Endothelial cell (in vitro differentiated cells): ENCODE data around the gene PPARGC1A. TPM values are rescaled to one million over a fixed set of nuclear protein-coding genes. Genes with fewer than 3 reads are reported as not detected.

Experiments
- DNase-seq: peaks from one replicate; pipeline ENCODE4 v3.0.0; 2021; ENCODE audit warnings: low spot score
- H3K27ac Mint-ChIP-seq: one replicate; pipeline ENCODE4 v1.8.0; 2021; ENCODE audit warnings: mixed read lengths, inconsistent platforms; ENCODE audit not compliant: unreplicated experiment
- H3K27me3 Mint-ChIP-seq: one replicate; pipeline ENCODE4 v1.8.0; 2021; ENCODE audit warnings: mild to moderate bottlenecking, moderate library complexity, mixed read lengths, inconsistent platforms; ENCODE audit not compliant: unreplicated experiment
- H3K36me3 Mint-ChIP-seq: one replicate; pipeline ENCODE4 v1.8.0; 2021; ENCODE audit warnings: mild to moderate bottlenecking, low read depth, mixed read lengths, inconsistent platforms; ENCODE audit not compliant: unreplicated experiment
- H3K4me1 Mint-ChIP-seq: one replicate; pipeline ENCODE4 v1.8.0; 2021; ENCODE audit warnings: mild to moderate bottlenecking, mixed read lengths, inconsistent platforms; ENCODE audit not compliant: unreplicated experiment
- H3K4me3 Mint-ChIP-seq: one replicate; pipeline ENCODE4 v1.8.0; 2021; ENCODE audit warnings: mild to moderate bottlenecking, mixed read lengths, inconsistent platforms; ENCODE audit not compliant: unreplicated experiment
- H3K9me3 Mint-ChIP-seq: one replicate; pipeline ENCODE4 v1.8.0; 2021; ENCODE audit warnings: mixed read lengths, inconsistent platforms; ENCODE audit not compliant: unreplicated experiment
- total RNA-seq: library from RNA; stranded (reverse); fragmentation: NEBNext Ultra II Directional; extraction: Animal tissue kit (Norgen Biotek cat#: 25700); gene quantifications from one replicate; pipeline ENCODE4 v1.2.1, GENCODE V29; 2021; ENCODE audit not compliant: unreplicated experiment
- TF ChIP-seq, protein P1 (sequence below): fragments of 200-600 bp; sonication (generic); IDR thresholded peaks from one replicate; pipeline ENCODE4 v1.5.0; 2021; ENCODE audit warnings: antibody characterized with exemption; ENCODE audit not compliant: unreplicated experiment

Gene PPARGC1A
- total RNA-seq, 1 donor from 2014 or later, result 11.4 TPM

DNA sequence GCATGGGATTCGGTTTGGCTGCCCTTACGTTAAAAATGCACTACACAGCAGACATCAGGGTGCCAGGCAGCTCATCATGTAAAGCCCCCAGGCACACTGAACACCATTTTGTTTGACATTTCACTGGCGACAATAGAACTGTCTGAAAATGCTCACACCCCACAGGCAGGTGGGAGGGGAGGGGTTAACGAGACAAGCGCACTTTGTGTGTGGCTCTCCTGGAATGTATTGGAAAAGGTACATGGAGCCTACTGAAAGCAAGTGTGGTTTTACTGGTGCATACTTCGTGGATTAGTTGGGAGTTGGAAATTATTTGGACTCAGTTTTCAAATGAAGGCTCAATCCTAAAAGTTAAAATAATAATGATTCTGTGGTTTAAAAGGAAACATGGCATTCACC is 31.6 kb upstream of the PPARGC1A start:
- Mint-ChIP-seq H3K27ac (no peak overlapping the region), H3K36me3 (no peaks in the 10 kb centered on the region), H3K9me3 (no peaks in the 10 kb centered on the region), H3K4me3 (no peak overlapping the region), H3K4me1 (no peaks in the 10 kb centered on the region), H3K27me3 (peaks cover 1% of the 10 kb centered on the region)
- TF ChIP-seq, protein P1, sequence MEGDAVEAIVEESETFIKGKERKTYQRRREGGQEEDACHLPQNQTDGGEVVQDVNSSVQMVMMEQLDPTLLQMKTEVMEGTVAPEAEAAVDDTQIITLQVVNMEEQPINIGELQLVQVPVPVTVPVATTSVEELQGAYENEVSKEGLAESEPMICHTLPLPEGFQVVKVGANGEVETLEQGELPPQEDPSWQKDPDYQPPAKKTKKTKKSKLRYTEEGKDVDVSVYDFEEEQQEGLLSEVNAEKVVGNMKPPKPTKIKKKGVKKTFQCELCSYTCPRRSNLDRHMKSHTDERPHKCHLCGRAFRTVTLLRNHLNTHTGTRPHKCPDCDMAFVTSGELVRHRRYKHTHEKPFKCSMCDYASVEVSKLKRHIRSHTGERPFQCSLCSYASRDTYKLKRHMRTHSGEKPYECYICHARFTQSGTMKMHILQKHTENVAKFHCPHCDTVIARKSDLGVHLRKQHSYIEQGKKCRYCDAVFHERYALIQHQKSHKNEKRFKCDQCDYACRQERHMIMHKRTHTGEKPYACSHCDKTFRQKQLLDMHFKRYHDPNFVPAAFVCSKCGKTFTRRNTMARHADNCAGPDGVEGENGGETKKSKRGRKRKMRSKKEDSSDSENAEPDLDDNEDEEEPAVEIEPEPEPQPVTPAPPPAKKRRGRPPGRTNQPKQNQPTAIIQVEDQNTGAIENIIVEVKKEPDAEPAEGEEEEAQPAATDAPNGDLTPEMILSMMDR, result no peak
- no peak for DNase-seq

GRCh38 chr4:23920716-23921446 is 31.0 kb upstream of the PPARGC1A start:
- no peaks in the 10 kb centered on the region for H3K27me3 Mint-ChIP-seq
- no peaks in the 10 kb centered on the region for H3K36me3 Mint-ChIP-seq
- TF ChIP-seq, protein P1, result no peak
- no peaks in the 10 kb centered on the region for H3K4me1 Mint-ChIP-seq
- H3K27ac Mint-ChIP-seq, result no peak overlapping the region
- no peak for DNase-seq
- H3K4me3 Mint-ChIP-seq, result no peak overlapping the region
- no peaks in the 10 kb centered on the region for H3K9me3 Mint-ChIP-seq

GRCh38 chr4:23920296-23920695 is 30.4 kb upstream of the PPARGC1A start:
- Mint-ChIP-seq H3K27me3 (no peaks in the 10 kb centered on the region), H3K4me3 (no peak overlapping the region), H3K36me3 (no peaks in the 10 kb centered on the region), H3K4me1 (no peaks in the 10 kb centered on the region), H3K9me3 (no peaks in the 10 kb centered on the region), H3K27ac (no peak overlapping the region)
- no peak for DNase-seq
- TF ChIP-seq, protein P1, result no peak

DNA sequence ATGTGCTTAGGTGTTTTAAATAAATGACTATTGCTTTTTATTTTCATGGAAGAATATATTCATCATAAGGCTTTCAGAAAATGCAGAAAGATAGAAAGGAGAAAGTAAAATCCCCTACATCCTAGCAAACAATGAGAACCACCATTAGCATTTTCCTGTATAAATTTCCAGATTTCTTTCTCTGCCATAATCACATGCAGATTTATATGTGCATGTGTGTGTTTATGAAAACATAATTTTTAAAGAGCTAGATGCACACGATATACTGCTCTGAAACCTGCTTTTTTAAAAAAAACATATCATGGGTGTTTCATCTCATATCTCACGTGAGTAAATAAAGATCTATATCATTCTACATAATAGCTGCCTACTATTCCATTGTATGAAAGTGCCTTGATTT is 26.4 kb upstream of the PPARGC1A start:
- TF ChIP-seq, protein P1, result no peak
- Mint-ChIP-seq H3K4me3 (no peak overlapping the region), H3K27ac (no peak overlapping the region), H3K27me3 (no peaks in the 10 kb centered on the region), H3K4me1 (no peaks in the 10 kb centered on the region), H3K9me3 (no peaks in the 10 kb centered on the region), H3K36me3 (no peaks in the 10 kb centered on the region)
- no peak for DNase-seq

DNA sequence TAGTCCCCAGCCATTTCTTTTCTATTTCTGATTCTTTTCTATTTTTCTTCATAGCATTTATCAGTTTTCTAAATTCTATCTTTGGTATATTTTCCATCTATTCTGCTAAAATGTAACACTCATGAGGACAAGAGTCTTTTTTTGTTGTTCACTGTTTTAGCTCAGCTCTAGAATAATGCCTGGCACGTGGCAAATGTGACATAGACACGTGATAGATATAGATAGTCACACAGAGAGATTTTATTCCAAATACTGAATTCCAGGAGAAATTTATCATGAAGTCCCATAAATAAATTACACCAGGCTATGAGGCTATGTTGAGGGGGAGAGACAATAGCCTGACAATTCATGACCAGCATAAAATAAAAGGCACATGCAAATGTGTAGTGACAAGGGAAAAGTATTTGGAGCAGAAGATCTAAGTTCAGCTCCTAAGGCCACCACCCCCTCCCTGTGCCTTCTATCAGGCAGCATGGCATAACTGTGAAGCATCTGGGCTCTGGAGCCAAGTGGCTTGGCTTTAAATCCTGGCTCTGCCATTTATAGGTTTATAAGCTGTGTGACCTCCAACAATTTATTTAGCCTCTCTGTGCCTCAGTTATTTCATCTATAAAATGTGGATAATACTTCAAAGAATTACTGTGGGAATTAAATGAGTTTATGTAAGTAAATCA is 25.7 kb upstream of the PPARGC1A start:
- Mint-ChIP-seq H3K27me3 (no peaks in the 10 kb centered on the region), H3K4me1 (no peaks in the 10 kb centered on the region), H3K27ac (no peak overlapping the region), H3K36me3 (no peaks in the 10 kb centered on the region), H3K4me3 (no peak overlapping the region), H3K9me3 (no peaks in the 10 kb centered on the region)
- no peak for DNase-seq
- TF ChIP-seq, protein P1, result no peak
